HepG2 (cell line): ENCODE measurements around the gene FXN. TPM values are rescaled to one million over a fixed set of nuclear protein-coding genes. Genes with fewer than 3 reads are reported as not detected.

Source experiments
- ETV6 ChIP-seq: sonication (generic); formaldehyde crosslinking; conservative IDR thresholded peaks from 2 replicates; pipeline ENCODE4 v1.4.0; 2020; ENCODE audit warnings: missing genetic modification reagents
- GTF2F1 ChIP-seq: fragments of 150-350 bp; IDR thresholded peaks from 2 replicates; pipeline ENCODE4 v1.6.1; 2014; ENCODE audit warnings: low read length
- HBP1 ChIP-seq: IDR thresholded peaks from 2 replicates; pipeline ENCODE4 v1.6.1; 2016; ENCODE audit warnings: low read depth, control low read depth
- HMG20B ChIP-seq: conservative IDR thresholded peaks from 2 replicates; pipeline ENCODE4 v1.6.1; 2016; ENCODE audit warnings: missing genetic modification reagents, missing compliant biosample characterization
- MTF1 ChIP-seq: sonication (generic); formaldehyde crosslinking; IDR thresholded peaks from 2 replicates; pipeline ENCODE4 v1.5.0; 2020; ENCODE audit warnings: missing genetic modification reagents
- PAWR ChIP-seq: sonication (generic); formaldehyde crosslinking; IDR thresholded peaks from 2 replicates; pipeline ENCODE4 v1.4.0; 2020; ENCODE audit warnings: missing genetic modification reagents, mild to moderate bottlenecking, borderline replicate concordance
- PLSCR1 ChIP-seq: sonication (generic); formaldehyde crosslinking; IDR thresholded peaks from 2 replicates; pipeline ENCODE4 v1.5.0; 2020; ENCODE audit warnings: missing genetic modification reagents, mild to moderate bottlenecking, borderline replicate concordance
- REL ChIP-seq: sonication (generic); formaldehyde crosslinking; conservative IDR thresholded peaks from 2 replicates; pipeline ENCODE4 v1.8.0; 2022; ENCODE audit warnings: mild to moderate bottlenecking, missing genetic modification reagents, moderate library complexity
- RFX5 ChIP-seq: IDR thresholded peaks from 2 replicates; pipeline ENCODE4 v1.6.1; 2011; ENCODE audit warnings: low read depth, low read length, improper control_type of control experiment
- RFXAP ChIP-seq: sonication (generic); formaldehyde crosslinking; IDR thresholded peaks from 2 replicates; pipeline ENCODE4 v1.4.0; 2020; ENCODE audit warnings: missing genetic modification reagents, borderline replicate concordance
- SP2 ChIP-seq: sonication (generic); formaldehyde crosslinking; IDR thresholded peaks from 2 replicates; pipeline ENCODE4 v1.5.1; 2020; ENCODE audit warnings: mild to moderate bottlenecking, missing genetic modification reagents
- SP5 ChIP-seq: IDR thresholded peaks from 2 replicates; pipeline ENCODE4 v1.6.1; 2016; ENCODE audit warnings: low read depth, borderline replicate concordance
- SRSF4 ChIP-seq: fragments of 200-400 bp; formaldehyde crosslinking; IDR thresholded peaks from one replicate; pipeline ENCODE4 v1.6.1; 2018; ENCODE audit warnings: mild to moderate bottlenecking, low read depth, low read length, moderate library complexity; ENCODE audit not compliant: poor library complexity, severe bottlenecking
- TCF7 ChIP-seq: sonication (generic); IDR thresholded peaks from 2 replicates; pipeline ENCODE4 v1.6.1; 2016; ENCODE audit warnings: antibody characterized with exemption, low read depth
- TOE1 ChIP-seq: sonication (generic); formaldehyde crosslinking; IDR thresholded peaks from 2 replicates; pipeline ENCODE4 v1.4.0; 2020; ENCODE audit warnings: mild to moderate bottlenecking, missing genetic modification reagents
- ZBTB38 ChIP-seq: sonication (generic); formaldehyde crosslinking; IDR thresholded peaks from 2 replicates; pipeline ENCODE4 v1.5.1; 2020; ENCODE audit warnings: mild to moderate bottlenecking, missing genetic modification reagents
- ZNF230 ChIP-seq: sonication (generic); formaldehyde crosslinking; IDR thresholded peaks from 2 replicates; pipeline ENCODE4 v1.4.0; 2020; ENCODE audit warnings: mild to moderate bottlenecking, missing genetic modification reagents
- ZNF280D ChIP-seq: sonication (generic); formaldehyde crosslinking; IDR thresholded peaks from 2 replicates; pipeline ENCODE4 v1.5.1; 2020; ENCODE audit warnings: mild to moderate bottlenecking, missing genetic modification reagents
- ZNF652 ChIP-seq: IDR thresholded peaks from 2 replicates; pipeline ENCODE4 v1.6.1; 2016; ENCODE audit warnings: low read depth, borderline replicate concordance
- ZNF777 ChIP-seq: sonication (generic); formaldehyde crosslinking; IDR thresholded peaks from 2 replicates; pipeline ENCODE4 v1.4.0; 2020; ENCODE audit warnings: missing genetic modification reagents
- ZNF792 ChIP-seq: IDR thresholded peaks from 2 replicates; pipeline ENCODE4 v1.6.1; 2016
- ZUFSP ChIP-seq: sonication (generic); formaldehyde crosslinking; IDR thresholded peaks from 2 replicates; pipeline ENCODE4 v1.9.0; 2021; ENCODE audit warnings: missing genetic modification reagents, mild to moderate bottlenecking, borderline replicate concordance
- polyA plus RNA-seq, 8 experiments: library from polyadenylated mRNA; depleted of rRNA in 3 of 8; stranded (reverse) in 7 of 8; unstranded in 1 of 8; fragments of >200 nt; fragmentation: Illumina TruSeq in 4 of 8; extraction: Trizol in 4 of 8; gene quantifications; 2 replicates each; pipeline versions ENCODE4 v1.2.1 to v1.2.3, GENCODE V29; 2011 to 2016; ENCODE audit warnings: low read depth in 4 of 8, missing spikeins in 1 of 8, mixed read lengths in 1 of 8; ENCODE audit not compliant: insufficient read depth in 1 of 8
- total RNA-seq, 5 experiments: library from RNA; depleted of rRNA; stranded (reverse); fragments of >200 nt; fragmentation: Illumina TruSeq; extraction: Trizol; gene quantifications; 2 replicates each; pipeline ENCODE4 v1.2.3, GENCODE V29; 2016; ENCODE audit warnings: low read depth in 1 of 5
- TF ChIP-seq, protein P1 (sequence below): sonication (generic); formaldehyde crosslinking; IDR thresholded peaks from 2 replicates; pipeline ENCODE4 v1.4.0; 2020; ENCODE audit warnings: missing genetic modification reagents

FXN gene
- total and polyA plus RNA-seq, 2 of the 13 experiments (the other 11 are each of a cell fraction or from before 2014, with no cell fraction given), result 24.1 to 26.0 TPM

DNA sequence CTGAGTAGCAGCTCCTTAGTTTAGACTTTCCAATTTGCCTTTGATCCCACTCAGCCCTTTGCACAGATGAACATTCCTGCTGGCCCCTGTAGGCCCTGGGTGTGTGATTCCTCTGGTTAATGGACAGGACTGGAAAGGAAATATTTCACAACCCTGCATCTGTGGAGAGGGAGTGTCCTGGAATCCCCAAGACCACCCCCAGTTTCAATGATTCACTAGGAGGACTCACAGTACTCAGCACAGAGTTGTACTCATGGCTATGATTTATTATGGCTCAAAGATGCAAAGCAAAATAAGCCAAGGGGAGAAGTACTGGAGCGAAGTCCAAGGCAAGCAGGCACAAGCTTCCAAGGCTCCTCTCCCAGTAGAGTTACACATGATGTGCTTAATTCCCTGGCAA is 96.1 kb downstream of the FXN start (continued):
- TF ChIP-seq, protein P1, sequence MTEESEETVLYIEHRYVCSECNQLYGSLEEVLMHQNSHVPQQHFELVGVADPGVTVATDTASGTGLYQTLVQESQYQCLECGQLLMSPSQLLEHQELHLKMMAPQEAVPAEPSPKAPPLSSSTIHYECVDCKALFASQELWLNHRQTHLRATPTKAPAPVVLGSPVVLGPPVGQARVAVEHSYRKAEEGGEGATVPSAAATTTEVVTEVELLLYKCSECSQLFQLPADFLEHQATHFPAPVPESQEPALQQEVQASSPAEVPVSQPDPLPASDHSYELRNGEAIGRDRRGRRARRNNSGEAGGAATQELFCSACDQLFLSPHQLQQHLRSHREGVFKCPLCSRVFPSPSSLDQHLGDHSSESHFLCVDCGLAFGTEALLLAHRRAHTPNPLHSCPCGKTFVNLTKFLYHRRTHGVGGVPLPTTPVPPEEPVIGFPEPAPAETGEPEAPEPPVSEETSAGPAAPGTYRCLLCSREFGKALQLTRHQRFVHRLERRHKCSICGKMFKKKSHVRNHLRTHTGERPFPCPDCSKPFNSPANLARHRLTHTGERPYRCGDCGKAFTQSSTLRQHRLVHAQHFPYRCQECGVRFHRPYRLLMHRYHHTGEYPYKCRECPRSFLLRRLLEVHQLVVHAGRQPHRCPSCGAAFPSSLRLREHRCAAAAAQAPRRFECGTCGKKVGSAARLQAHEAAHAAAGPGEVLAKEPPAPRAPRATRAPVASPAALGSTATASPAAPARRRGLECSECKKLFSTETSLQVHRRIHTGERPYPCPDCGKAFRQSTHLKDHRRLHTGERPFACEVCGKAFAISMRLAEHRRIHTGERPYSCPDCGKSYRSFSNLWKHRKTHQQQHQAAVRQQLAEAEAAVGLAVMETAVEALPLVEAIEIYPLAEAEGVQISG (CRISPR knock-in tag), result no peak
- TF ChIP-seq PLSCR1 (CRISPR knock-in tag) (no peak), PAWR (CRISPR knock-in tag) (no peak), HBP1 (no peak), ETV6 (CRISPR knock-in tag) (no peak), RFX5 (no peak), ZBTB38 (no peak), HMG20B (peak; percentile 71; the same call in 1 of the 2 replicates), REL (CRISPR knock-in tag) (no peak), TCF7 (peak; percentile 60), ZUFSP (no peak), ZNF777 (CRISPR knock-in tag) (no peak), SP5 (peak; percentile 37; the same call in 1 of the 2 replicates), ZNF280D (CRISPR knock-in tag) (no peak), GTF2F1 (no peak), MTF1 (no peak), ZNF652 (CRISPR knock-in tag) (no peak), ZNF792 (CRISPR knock-in tag) (no peak), TOE1 (CRISPR knock-in tag) (no peak), SRSF4 (no peak), RFXAP (CRISPR knock-in tag) (no peak), SP2 (CRISPR knock-in tag) (no peak), ZNF230 (no peak)
